ENCODE measurements around the gene MAPK1IP1L.

DNA sequence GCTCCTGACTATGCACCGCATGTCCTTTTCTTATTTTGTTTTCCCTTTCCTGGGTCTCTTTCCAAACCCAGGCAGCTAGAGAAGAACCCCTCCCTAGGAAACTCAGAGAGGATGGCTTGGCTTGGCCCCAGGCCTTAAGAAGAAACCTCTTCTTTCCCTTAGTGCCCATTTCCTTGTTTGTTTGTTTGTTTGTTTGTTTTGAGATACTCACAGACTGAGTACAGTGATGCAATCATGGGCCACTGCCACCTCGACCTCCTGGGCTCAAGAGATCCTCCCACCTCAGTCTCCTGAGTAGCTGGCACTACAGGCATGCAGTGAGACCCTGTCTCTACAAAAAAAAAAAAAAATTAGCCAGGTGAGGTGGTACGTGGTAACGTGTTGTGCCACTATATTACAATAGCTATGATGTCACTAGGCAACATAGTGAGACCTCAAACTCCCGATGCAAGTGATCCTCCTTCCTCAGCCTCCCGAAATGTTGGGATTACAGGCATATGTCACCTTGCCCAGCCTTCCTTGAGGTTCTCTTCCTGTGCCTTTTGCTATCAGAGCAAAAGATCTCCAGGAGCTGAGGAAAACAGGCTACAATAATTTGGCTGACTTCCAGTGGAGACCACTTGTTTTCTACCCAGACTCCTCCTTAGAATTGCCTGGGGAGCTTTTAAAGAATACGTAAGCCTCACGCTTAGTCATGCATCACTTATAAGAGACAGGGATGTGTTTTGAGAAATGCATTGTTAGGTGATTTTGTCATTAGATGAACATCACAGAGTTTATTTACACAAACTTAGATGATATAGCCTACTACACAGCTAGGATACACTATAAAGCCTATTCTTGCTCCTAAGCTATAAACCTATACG lies 43.1 kb downstream of the MAPK1IP1L start:
- TF ChIP-seq, protein P1, sequence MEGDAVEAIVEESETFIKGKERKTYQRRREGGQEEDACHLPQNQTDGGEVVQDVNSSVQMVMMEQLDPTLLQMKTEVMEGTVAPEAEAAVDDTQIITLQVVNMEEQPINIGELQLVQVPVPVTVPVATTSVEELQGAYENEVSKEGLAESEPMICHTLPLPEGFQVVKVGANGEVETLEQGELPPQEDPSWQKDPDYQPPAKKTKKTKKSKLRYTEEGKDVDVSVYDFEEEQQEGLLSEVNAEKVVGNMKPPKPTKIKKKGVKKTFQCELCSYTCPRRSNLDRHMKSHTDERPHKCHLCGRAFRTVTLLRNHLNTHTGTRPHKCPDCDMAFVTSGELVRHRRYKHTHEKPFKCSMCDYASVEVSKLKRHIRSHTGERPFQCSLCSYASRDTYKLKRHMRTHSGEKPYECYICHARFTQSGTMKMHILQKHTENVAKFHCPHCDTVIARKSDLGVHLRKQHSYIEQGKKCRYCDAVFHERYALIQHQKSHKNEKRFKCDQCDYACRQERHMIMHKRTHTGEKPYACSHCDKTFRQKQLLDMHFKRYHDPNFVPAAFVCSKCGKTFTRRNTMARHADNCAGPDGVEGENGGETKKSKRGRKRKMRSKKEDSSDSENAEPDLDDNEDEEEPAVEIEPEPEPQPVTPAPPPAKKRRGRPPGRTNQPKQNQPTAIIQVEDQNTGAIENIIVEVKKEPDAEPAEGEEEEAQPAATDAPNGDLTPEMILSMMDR (IDR thresholded peaks at IDR 0.05; ENCODE audit: low read length), result no peak
- TF ChIP-seq EZH2 (optimal IDR thresholded peaks at IDR 0.05; ENCODE audit: low read depth, low read length), result no peak

Measured in MM.1S (cell line).